Dendritic cell treated with granulocyte-macrophage colony-stimulating factor and Interleukin-4, amounts not matched to agents 40 ng/mL and 50 ng/mL, for 4 days (primary cell): Measurements from ENCODE around the gene H2BK1.

Experiments
- H3K27ac Mint-ChIP-seq: one replicate; pipeline ENCODE4 v1.8.0; 2022; ENCODE audit warnings: mild to moderate bottlenecking, mixed read lengths
- H3K27me3 Mint-ChIP-seq: one replicate; pipeline ENCODE4 v1.8.0; 2022; ENCODE audit warnings: mild to moderate bottlenecking, mixed read lengths
- H3K36me3 Mint-ChIP-seq: one replicate; pipeline ENCODE4 v1.8.0; 2022; ENCODE audit warnings: low read depth, mixed read lengths
- H3K4me1 Mint-ChIP-seq: one replicate; pipeline ENCODE4 v1.8.0; 2022; ENCODE audit warnings: low read depth, mixed read lengths
- H3K4me3 Mint-ChIP-seq: one replicate; pipeline ENCODE4 v1.8.0; 2022; ENCODE audit warnings: mild to moderate bottlenecking, moderate library complexity, mixed read lengths
- H3K9me3 Mint-ChIP-seq: one replicate; pipeline ENCODE4 v1.8.0; 2022; ENCODE audit warnings: mixed read lengths
- intact Hi-C: fragments of 100-400 bp; cut with micrococcal nuclease; formaldehyde crosslinking; loops from one replicate; pipeline ENCODE4 v1.15.0; 2022

The H2BK1 gene

DNA sequence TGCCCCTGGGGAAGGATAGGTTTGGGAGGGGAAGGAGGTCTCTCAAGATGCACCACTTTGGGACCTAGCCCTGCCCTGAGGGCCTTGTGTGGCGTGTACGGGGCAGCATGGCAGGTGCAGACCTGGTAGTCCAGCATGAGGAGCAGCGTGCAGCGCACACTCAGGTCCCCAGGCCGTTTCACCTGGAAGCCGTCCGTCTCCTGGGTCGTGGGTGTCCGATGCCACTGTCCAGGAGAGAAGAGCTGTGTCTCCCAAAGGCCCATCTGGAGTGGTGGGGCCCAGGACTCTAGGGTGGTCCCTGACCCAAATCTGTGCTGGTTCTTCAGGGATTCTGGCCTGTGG lies 31.4 kb upstream of the H2BK1 start:
- no peak overlapping the region for H3K4me3 Mint-ChIP-seq
- no peaks in the 10 kb centered on the region for H3K9me3 Mint-ChIP-seq
- intact Hi-C loops = no loop called here
- H3K36me3 Mint-ChIP-seq = peaks cover 36% of the 10 kb centered on the region
- peaks cover 15% of the 10 kb centered on the region for H3K4me1 Mint-ChIP-seq
- peaks cover 34% of the 10 kb centered on the region for H3K27me3 Mint-ChIP-seq
- no peak overlapping the region for H3K27ac Mint-ChIP-seq

GRCh38 chr7:151240942-151241754 lies 30.9 kb upstream of the H2BK1 start:
- Mint-ChIP-seq H3K27ac (no peak overlapping the region), H3K27me3 (peaks cover 29% of the 10 kb centered on the region), H3K36me3 (peaks cover 42% of the 10 kb centered on the region), H3K4me1 (peaks cover 15% of the 10 kb centered on the region), H3K4me3 (no peak overlapping the region), H3K9me3 (no peaks in the 10 kb centered on the region)
- intact Hi-C loops = no loop called here

DNA sequence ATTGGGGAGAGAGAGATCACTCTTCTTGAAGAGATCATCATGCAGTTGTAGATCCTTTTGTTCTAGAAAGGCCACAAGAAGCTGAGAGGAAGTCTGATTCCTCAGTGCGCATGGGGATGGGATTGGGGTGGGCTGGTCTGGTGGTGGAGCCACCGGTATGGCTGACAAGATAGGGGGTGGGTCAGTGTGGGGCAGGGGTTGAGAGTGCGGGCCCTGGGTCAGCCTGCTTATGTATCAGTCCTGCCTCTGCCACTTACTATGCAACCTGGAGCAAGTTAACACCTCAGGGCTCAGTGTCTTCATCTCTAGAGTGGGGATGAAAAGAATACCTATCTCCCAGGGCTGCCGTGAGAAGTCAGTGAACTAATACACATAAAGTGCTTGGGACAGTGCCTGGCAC lies 30.2 kb upstream of the H2BK1 start:
- H3K36me3 Mint-ChIP-seq = peaks cover 47% of the 10 kb centered on the region

DNA sequence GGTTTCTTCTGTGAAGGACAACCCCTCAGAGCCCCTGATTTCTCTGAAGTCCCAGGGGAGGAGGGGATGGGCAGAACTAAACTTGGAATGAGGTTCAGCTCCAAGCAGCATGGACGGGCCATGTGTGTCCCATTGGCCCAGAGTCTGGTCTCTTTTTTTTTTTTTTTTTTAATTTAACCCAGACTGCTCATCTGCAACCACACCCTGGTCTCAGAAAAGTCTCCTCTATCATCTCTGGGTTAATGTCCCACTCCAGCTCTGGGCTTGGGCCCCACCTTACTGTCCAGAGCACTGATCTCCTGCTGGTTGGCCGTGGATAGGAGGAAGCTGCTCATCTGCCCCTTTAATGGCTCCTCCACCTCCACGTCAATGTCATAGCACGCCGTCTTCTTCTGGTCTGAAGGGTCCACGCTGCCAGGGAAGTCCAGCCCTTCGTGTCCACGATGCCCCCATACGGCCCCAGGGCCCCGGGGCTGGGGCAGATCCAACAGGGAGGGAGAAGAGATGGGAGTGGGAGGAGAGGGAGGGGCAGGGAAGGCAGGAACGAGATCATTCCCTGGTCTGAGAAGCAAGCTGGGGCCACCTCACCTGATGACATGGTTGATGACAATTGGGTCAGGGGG lies 29.7 kb upstream of the H2BK1 start:
- peaks cover 53% of the 10 kb centered on the region for H3K36me3 Mint-ChIP-seq

More for the DNA sequence above, 30.2 kb upstream of the H2BK1 start:
- no peak overlapping the region for H3K4me3 Mint-ChIP-seq
- peaks cover 23% of the 10 kb centered on the region for H3K27me3 Mint-ChIP-seq
- intact Hi-C loops = no loop called here
- H3K9me3 Mint-ChIP-seq = no peaks in the 10 kb centered on the region
- peaks cover 15% of the 10 kb centered on the region for H3K4me1 Mint-ChIP-seq
- no peak overlapping the region for H3K27ac Mint-ChIP-seq

GRCh38 chr7:151238924-151239836 lies 28.9 kb upstream of the H2BK1 start:
- Mint-ChIP-seq H3K27ac (no peak overlapping the region), H3K4me1 (peaks cover 25% of the 10 kb centered on the region), H3K27me3 (peaks cover 13% of the 10 kb centered on the region), H3K36me3 (peaks cover 60% of the 10 kb centered on the region), H3K9me3 (no peaks in the 10 kb centered on the region), H3K4me3 (no peak overlapping the region)
- intact Hi-C loops = no loop called here

More for the DNA sequence above, 29.7 kb upstream of the H2BK1 start:
- Mint-ChIP-seq H3K4me1 (peaks cover 21% of the 10 kb centered on the region), H3K27ac (no peak overlapping the region), H3K27me3 (peaks cover 19% of the 10 kb centered on the region), H3K9me3 (no peaks in the 10 kb centered on the region), H3K4me3 (no peak overlapping the region)
- intact Hi-C loops = no loop called here

- peaks cover 5% of the 10 kb centered on the region for H3K27me3 Mint-ChIP-seq
- H3K9me3 Mint-ChIP-seq = no peaks in the 10 kb centered on the region
- intact Hi-C loops = no loop called here
- no peak overlapping the region for H3K27ac Mint-ChIP-seq
- no peak overlapping the region for H3K4me3 Mint-ChIP-seq
- H3K36me3 Mint-ChIP-seq = peaks cover 68% of the 10 kb centered on the region
- H3K4me1 Mint-ChIP-seq = peaks cover 25% of the 10 kb centered on the region
Measured at GRCh38 chr7:151238190-151238810, 28.0 kb upstream of the H2BK1 start.

GRCh38 chr7:151237244-151238189 lies 27.2 kb upstream of the H2BK1 start:
- intact Hi-C loops = no loop called here
- Mint-ChIP-seq H3K4me1 (peaks cover 24% of the 10 kb centered on the region), H3K4me3 (no peak overlapping the region), H3K27me3 (peaks cover 2% of the 10 kb centered on the region), H3K27ac (no peak overlapping the region), H3K36me3 (peaks cover 76% of the 10 kb centered on the region), H3K9me3 (no peaks in the 10 kb centered on the region)

GRCh38 chr7:151236406-151236805 lies 26.1 kb upstream of the H2BK1 start:
- Mint-ChIP-seq H3K27me3 (no peaks in the 10 kb centered on the region), H3K36me3 (peaks cover 76% of the 10 kb centered on the region), H3K27ac (no peak overlapping the region), H3K4me1 (peaks cover 33% of the 10 kb centered on the region), H3K9me3 (no peaks in the 10 kb centered on the region), H3K4me3 (no peak overlapping the region)
- intact Hi-C loops = no loop called here

- intact Hi-C loops = no loop called here
- Mint-ChIP-seq H3K27ac (no peak overlapping the region), H3K4me3 (no peak overlapping the region), H3K9me3 (no peaks in the 10 kb centered on the region), H3K36me3 (peaks cover 75% of the 10 kb centered on the region), H3K27me3 (no peaks in the 10 kb centered on the region), H3K4me1 (peaks cover 33% of the 10 kb centered on the region)
Measured at GRCh38 chr7:151235091-151235787, 25.0 kb upstream of the H2BK1 start.

GRCh38 chr7:151233804-151234203 lies 23.5 kb upstream of the H2BK1 start:
- H3K36me3 Mint-ChIP-seq = peaks cover 60% of the 10 kb centered on the region
- peaks cover 33% of the 10 kb centered on the region for H3K4me1 Mint-ChIP-seq
- peak overlapping the region; percentile 96 for H3K27ac Mint-ChIP-seq

GRCh38 chr7:151232917-151233701 lies 22.8 kb upstream of the H2BK1 start:
- Mint-ChIP-seq H3K27me3 (peaks cover 1% of the 10 kb centered on the region), H3K9me3 (no peaks in the 10 kb centered on the region), H3K36me3 (peaks cover 53% of the 10 kb centered on the region), H3K4me1 (peaks cover 35% of the 10 kb centered on the region), H3K4me3 (peak overlapping the region; percentile 98), H3K27ac (peak overlapping the region; percentile 96)
- intact Hi-C loops = no loop called here

More at GRCh38 chr7:151233804-151234203, 23.5 kb upstream of the H2BK1 start:
- Mint-ChIP-seq H3K27me3 (peaks cover 1% of the 10 kb centered on the region), H3K9me3 (no peaks in the 10 kb centered on the region), H3K4me3 (peak overlapping the region; percentile 98)
- intact Hi-C loops = no loop called here
